Neutrophil (primary cell): Measurements from ENCODE around the gene CPAMD8.
"Not testable (repeated sequence)": the region's sequence is repeated elsewhere in the genome, so short reads cannot be mapped to it uniquely, and the experiment has no call there.

Experiments used
- H3K27ac ChIP-seq: fragments of 200-600 bp; sonication (generic); 2 replicates; pipeline ENCODE4 v1.5.1; 2016; ENCODE audit warnings: mild to moderate bottlenecking, moderate library complexity
- H3K27me3 ChIP-seq: fragments of 200-600 bp; sonication (generic); 2 replicates; pipeline ENCODE4 v1.6.0; 2016; ENCODE audit warnings: mild to moderate bottlenecking
- H3K36me3 ChIP-seq: fragments of 200-600 bp; sonication (generic); 2 replicates; pipeline ENCODE4 v1.5.1; 2017
- H3K4me1 ChIP-seq, 2 experiments: fragments of 200-600 bp in 1 of 2; sonication (generic) in 1 of 2; 1 replicate in 1 of 2; 2 replicates in 1 of 2; pipeline versions ENCODE4 v1.5.1 to v1.6.1; 2013 to 2016; ENCODE audit warnings: low read depth in 1 of 2, low read length in 1 of 2, mild to moderate bottlenecking in 1 of 2, moderate library complexity in 1 of 2; ENCODE audit not compliant: control insufficient read depth in 1 of 2, insufficient read depth in 1 of 2
- H3K4me3 ChIP-seq, 2 experiments: fragments of 200-600 bp in 1 of 2; sonication (generic) in 1 of 2; 1 replicate in 1 of 2; 2 replicates in 1 of 2; pipeline ENCODE4 v1.5.1; 2013 to 2016; ENCODE audit warnings: low read depth in 1 of 2, low read length in 1 of 2, mild to moderate bottlenecking in 1 of 2, moderate library complexity in 1 of 2
- H3K9me3 ChIP-seq: fragments of 200-600 bp; sonication (generic); 2 replicates; pipeline ENCODE4 v1.5.1; 2016
- CTCF ChIP-seq: fragments of 200-600 bp; sonication (generic); IDR thresholded peaks from 2 replicates; pipeline ENCODE4 v1.5.1; 2016; ENCODE audit warnings: antibody characterized with exemption

Gene CPAMD8

GRCh38 chr19:16978156-16978555 lies 48.5 kb downstream of the CPAMD8 start:
- H3K4me1 ChIP-seq, result no peaks in the 10 kb centered on the region
- no peak for TF ChIP-seq CTCF

GRCh38 chr19:16977306-16977705 lies 49.3 kb downstream of the CPAMD8 start:
- H3K9me3 ChIP-seq, result no peaks in the 10 kb centered on the region
- no peaks in the 10 kb centered on the region for H3K27me3 ChIP-seq
- no peaks in the 10 kb centered on the region for H3K4me1 ChIP-seq
- no peaks in the 10 kb centered on the region for H3K36me3 ChIP-seq
- no peak overlapping the region for H3K4me3 ChIP-seq
- TF ChIP-seq CTCF, result no peak
- no peak overlapping the region for H3K27ac ChIP-seq

More at GRCh38 chr19:16978156-16978555, 48.5 kb downstream of the CPAMD8 start:
- Histone ChIP-seq H3K27me3 (no peaks in the 10 kb centered on the region), H3K4me3 (no peak overlapping the region), H3K36me3 (no peaks in the 10 kb centered on the region), H3K27ac (no peak overlapping the region), H3K9me3 (no peaks in the 10 kb centered on the region)

GRCh38 chr19:16976446-16976845 lies 50.2 kb downstream of the CPAMD8 start:
- Histone ChIP-seq H3K9me3 (no peaks in the 10 kb centered on the region), H3K4me1 (no peaks in the 10 kb centered on the region), H3K27me3 (no peaks in the 10 kb centered on the region), H3K36me3 (no peaks in the 10 kb centered on the region), H3K4me3 (no peak overlapping the region), H3K27ac (no peak overlapping the region)
- no peak for TF ChIP-seq CTCF

GRCh38 chr19:16970821-16971220 lies 55.8 kb downstream of the CPAMD8 start:
- no peaks in the 10 kb centered on the region for H3K27me3 ChIP-seq
- H3K4me3 ChIP-seq, result no peak overlapping the region
- no peaks in the 10 kb centered on the region for H3K4me1 ChIP-seq
- H3K36me3 ChIP-seq, result no peaks in the 10 kb centered on the region
- no peak overlapping the region for H3K27ac ChIP-seq
- TF ChIP-seq CTCF, result no peak
- H3K9me3 ChIP-seq, result no peaks in the 10 kb centered on the region

- no peaks in the 10 kb centered on the region for H3K4me1 ChIP-seq
- no peak overlapping the region for H3K27ac ChIP-seq
- no peaks in the 10 kb centered on the region for H3K36me3 ChIP-seq
- TF ChIP-seq CTCF, result no peak
- peaks cover 4% of the 10 kb centered on the region for H3K27me3 ChIP-seq
- no peaks in the 10 kb centered on the region for H3K9me3 ChIP-seq
- no peak overlapping the region for H3K4me3 ChIP-seq
Observed at GRCh38 chr19:16969135-16969534, 57.5 kb downstream of the CPAMD8 start.

GRCh38 chr19:16960996-16961822 lies 65.4 kb downstream of the CPAMD8 start:
- H3K36me3 ChIP-seq, H3K27ac ChIP-seq, H3K9me3 ChIP-seq, H3K4me3 ChIP-seq: not testable (repeated sequence)
- H3K4me1 ChIP-seq, result peaks cover 13 to 16% of the 10 kb centered on the region in 2 experiments
- H3K27me3 ChIP-seq, result peaks cover 29% of the 10 kb centered on the region

GRCh38 chr19:16958277-16958676 lies 68.3 kb downstream of the CPAMD8 start:
- H3K27ac ChIP-seq, H3K9me3 ChIP-seq, H3K4me3 ChIP-seq, H3K36me3 ChIP-seq: not testable (repeated sequence)
- Histone ChIP-seq H3K27me3 (peaks cover 19% of the 10 kb centered on the region), H3K4me1 (peaks cover 21 to 28% of the 10 kb centered on the region in 2 experiments)
